Activated gamma-delta T cell treated with Interleukin-2 at 50 U/mL for 16 hours (primary cell): ENCODE results near the gene SLC36A2.
"Not testable (repeated sequence)": the region's sequence is repeated elsewhere in the genome, so short reads cannot be mapped to it uniquely, and the experiment has no call there.

ENCODE experiments used
- DNase-seq: peaks from one replicate; pipeline ENCODE4 v3.0.0-alpha.2; 2020

SLC36A2 gene

GRCh38 chr5:151320481-151320880, 26.9 kb downstream of the SLC36A2 start:
- no peak for DNase-seq

GRCh38 chr5:151318850-151319732, 28.3 kb downstream of the SLC36A2 start:
- no peak for DNase-seq

GRCh38 chr5:151317871-151318270, 29.5 kb downstream of the SLC36A2 start:
- DNase-seq: no peak

- DNase-seq: peak; percentile 30
Observed at GRCh38 chr5:151315998-151316597, 31.3 kb downstream of the SLC36A2 start.

- DNase-seq: no peak
Observed at GRCh38 chr5:151313357-151313756, 34.0 kb downstream of the SLC36A2 start.

- no peak for DNase-seq
Observed at GRCh38 chr5:151312756-151313324, 34.5 kb downstream of the SLC36A2 start.

GRCh38 chr5:151310932-151311331, 36.4 kb downstream of the SLC36A2 start:
- DNase-seq: no peak

GRCh38 chr5:151309821-151310220, 37.5 kb downstream of the SLC36A2 start:
- not testable (repeated sequence) for DNase-seq

- not testable (repeated sequence) for DNase-seq
Observed at GRCh38 chr5:151309266-151309665, 38.1 kb downstream of the SLC36A2 start.

GRCh38 chr5:151303666-151304065, 43.7 kb downstream of the SLC36A2 start, which contains the start of gene SLC36A3:
Gene SLC36A3 (minus strand): TSS chr5:151303766. CDS start chr5:151303354, 412 bp downstream.
- DNase-seq: no peak

- no peak for DNase-seq
Observed at GRCh38 chr5:151298063-151298855, 49.1 kb downstream of the SLC36A2 start.

GRCh38 chr5:151296974-151297373, 50.4 kb downstream of the SLC36A2 start:
- no peak for DNase-seq

- DNase-seq: no peak
Observed at GRCh38 chr5:151296478-151296830, 50.9 kb downstream of the SLC36A2 start.

- no peak for DNase-seq
Observed at GRCh38 chr5:151295791-151296477, 51.4 kb downstream of the SLC36A2 start.

GRCh38 chr5:151295138-151295537, 52.2 kb downstream of the SLC36A2 start:
- DNase-seq: no peak

GRCh38 chr5:151293624-151294023, 53.7 kb downstream of the SLC36A2 start:
- DNase-seq: no peak

GRCh38 chr5:151288180-151288579, 59.2 kb downstream of the SLC36A2 start:
- DNase-seq: no peak

GRCh38 chr5:151286246-151286645, 61.1 kb downstream of the SLC36A2 start:
- DNase-seq: no peak

- no peak for DNase-seq
Observed at GRCh38 chr5:151285683-151286082, 61.7 kb downstream of the SLC36A2 start.

- DNase-seq: no peak
Observed at GRCh38 chr5:151284392-151284967, 62.9 kb downstream of the SLC36A2 start.

GRCh38 chr5:151283120-151283825, 64.1 kb downstream of the SLC36A2 start:
- DNase-seq: no peak
